GM19238 (cell line): ENCODE results near the gene ARMH3.

Experiments
- DNase-seq: peaks from one replicate; pipeline ENCODE4 v3.0.0; 2011; ENCODE audit warnings: low spot score; ENCODE audit not compliant: insufficient read length

ARMH3 gene

DNA sequence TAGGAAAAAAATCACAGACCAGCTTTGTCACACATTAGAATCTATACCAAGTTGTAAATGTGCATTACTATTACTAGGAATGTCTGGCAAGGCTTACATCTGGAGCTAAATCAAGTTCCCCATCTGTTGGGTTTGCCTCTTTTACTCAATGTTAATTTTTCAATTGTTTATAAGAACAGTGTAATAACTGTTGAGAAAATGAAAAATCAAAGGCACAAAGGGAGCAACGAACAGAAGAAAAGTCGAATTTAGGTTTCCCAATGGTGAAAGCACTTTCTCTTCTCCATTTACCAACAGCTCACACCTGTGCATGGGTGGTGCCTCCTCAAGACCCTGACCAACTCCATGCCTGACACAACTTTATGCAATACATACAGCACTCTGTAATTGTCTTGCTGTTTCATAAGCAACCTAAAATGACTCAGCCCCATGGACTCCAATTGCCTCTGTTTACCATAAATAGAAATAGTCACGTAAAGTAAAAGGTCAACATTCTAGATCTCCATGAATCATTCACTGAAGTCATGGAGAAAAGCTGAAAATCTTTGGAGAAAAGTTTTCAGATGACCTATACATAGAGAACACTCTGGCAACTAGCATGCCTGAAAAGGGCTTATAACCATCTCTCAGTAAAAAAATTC, 116.8 kb downstream of the ARMH3 start:
- no peak for DNase-seq

DNA sequence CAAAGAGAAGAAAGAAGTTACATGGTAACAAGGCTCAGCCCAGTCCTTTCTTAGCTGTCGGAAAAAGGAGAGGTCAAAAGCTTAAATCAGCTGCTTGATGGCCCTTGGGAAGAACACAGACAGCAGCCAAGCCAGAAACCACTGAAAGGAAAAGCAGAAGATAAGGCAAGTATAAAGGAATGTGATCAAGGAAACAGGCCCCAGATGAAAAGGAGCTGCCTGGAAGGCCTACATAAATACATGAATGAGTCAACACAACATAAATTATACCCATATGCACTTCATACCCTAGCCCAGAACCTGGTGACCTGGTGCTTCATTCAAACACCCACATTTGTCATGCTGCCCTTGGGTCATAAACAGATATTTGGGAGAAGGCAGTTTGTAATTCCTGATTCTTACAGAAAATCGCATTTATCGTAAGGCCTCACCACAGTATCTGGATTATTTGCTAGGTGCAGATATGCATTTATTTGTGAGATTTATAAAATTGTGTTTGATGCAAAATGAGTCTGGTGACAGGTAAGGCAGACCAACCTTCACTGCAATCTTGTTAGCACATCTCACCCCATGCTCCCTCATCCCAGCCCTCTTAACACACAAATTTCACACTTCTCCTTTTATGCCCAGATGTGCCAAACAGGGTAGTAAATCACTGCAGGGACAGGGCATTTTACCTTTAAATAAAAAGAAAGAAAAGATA, 117.5 kb downstream of the ARMH3 start:
- DNase-seq: no peak

DNA sequence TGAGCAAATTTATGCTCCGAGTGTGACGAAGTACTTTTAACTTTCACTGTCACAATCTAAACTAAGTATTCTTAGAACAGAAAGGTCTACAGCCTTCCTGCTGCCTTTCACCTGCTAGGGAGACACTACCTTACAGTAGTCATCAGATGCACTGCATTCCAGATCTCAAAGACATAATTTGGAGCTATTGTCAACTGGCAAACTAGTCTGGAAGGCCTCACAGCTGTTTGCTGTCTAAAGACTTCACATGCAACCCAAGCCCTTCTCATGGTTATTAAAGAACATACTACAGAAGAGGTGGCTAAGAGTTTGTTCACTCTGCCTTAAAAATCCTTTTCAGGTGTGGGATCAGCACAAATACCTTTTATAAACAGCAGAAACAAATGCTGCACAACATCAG, 120.5 kb downstream of the ARMH3 start:
- DNase-seq: no peak

DNA sequence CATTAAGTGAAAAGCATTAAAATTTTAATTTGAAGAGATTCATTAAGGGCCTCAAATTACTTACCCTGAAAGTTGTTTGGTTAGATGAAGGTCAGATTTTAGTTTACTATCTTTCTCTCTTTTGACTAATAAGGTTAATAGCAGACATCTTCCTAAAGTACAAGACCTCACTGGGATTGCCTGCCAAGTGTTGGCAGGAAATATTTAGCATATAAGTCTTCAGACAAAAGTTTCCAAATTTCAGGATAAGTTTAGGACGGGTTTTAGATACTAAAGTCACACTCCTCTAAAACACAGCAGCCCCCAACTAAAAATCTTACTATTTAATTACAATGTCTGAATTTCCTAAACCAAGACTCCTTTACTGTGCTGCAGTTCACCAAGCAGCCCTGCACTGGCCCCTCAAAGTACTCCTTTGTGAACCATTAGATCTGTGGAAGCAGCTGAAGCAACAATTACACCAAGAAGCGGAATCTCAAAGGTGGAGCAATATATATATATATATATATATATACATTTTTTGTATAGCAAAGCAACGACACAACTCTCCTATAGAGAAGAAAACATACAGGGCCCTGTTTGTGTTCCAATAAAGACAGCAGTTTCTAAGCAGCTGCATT, 121.2 kb downstream of the ARMH3 start:
- DNase-seq: no peak

DNA sequence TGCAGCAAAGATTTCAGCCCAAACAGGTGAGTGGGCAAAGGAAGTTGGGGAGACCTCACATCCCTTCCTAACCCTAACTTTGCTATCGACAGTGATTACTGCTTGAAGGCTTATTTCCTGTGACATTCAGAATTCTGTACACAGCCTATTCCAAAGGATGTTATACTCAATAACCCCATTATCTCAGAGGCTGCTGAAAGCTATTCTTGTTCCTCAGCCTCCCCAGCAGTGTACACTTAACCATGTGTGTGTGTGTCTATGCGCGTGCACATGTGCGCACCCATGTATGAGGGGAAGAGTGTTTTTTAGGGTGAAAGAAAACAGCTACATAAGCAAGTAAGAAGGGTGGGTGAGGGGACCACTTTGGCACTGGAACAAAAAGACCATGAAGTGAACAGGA, 122.0 kb downstream of the ARMH3 start:
- no peak for DNase-seq

DNA sequence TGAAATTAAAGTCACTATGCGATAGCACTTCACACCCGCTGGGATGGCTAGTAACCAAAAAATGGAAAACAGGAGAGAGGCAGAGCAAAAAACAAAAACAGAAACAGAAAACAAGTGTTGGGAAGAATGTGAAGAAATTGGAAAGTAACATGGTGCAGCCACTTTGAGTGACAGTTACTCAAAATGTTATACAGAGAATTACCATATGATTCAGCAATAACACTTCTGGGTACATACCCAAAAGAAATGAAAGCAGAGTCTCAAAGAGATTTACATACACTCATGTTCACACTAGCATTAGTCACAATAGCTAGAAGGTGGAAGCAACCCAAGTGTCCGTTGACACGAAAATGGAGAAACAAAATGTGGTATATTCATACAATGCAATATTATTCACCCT, 123.8 kb downstream of the ARMH3 start:
- no peak for DNase-seq

DNA sequence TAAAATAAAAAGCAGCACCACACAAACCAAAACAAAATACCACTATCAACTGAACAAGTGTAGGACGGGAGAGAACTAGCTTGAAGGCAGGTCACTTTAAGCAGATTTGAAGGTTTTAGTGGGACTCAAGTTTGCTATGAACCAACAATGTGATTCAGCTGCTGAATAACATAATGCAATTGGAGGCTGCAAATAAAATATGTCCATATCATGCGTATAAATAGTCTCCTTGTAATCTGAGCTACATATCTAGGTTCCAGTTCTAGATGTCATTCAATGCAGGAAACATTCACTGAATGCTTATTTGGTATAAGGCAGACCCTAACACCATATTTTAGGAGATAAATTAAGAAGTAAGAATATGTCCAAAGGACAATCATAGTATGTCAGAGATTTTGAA, 130.9 kb downstream of the ARMH3 start:
- DNase-seq: no peak

DNA sequence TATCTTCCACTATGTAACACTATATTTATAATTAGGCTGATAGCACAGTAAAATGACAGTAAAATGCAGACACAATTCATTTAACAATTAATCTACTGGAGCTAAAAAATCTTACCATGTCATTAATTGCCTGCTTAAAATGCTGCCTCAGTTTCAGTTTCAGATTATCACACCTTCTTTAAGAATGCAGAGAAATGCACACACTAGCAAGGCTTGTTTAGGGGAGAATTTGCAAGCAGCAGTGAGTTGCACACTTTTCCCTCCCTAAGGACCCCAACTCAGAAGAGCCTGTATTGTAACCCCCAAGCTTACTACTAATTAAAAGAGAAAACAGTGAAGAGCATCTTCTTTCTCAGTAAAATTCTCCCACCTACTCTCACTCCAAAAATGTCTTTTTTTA, 132.7 kb downstream of the ARMH3 start:
- no peak for DNase-seq

DNA sequence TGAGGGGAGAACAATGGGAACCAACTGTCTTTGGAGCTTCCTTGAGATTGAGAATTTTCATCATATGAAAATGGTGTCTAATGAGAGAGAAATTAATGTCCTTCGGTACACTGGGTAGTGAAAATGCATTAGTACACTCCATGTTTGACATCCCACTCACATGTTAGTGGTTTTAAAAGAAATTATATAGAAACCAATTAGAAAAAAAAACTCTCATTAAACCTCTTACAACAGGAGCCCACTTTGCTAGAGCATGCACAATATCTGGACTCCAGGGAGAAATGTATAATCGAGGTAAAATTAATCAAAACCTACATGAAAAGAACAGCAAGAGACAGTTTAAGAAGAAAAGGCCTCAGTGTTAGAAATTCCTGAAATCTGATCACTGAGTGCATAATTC, 133.1 kb downstream of the ARMH3 start:
- no peak for DNase-seq

DNA sequence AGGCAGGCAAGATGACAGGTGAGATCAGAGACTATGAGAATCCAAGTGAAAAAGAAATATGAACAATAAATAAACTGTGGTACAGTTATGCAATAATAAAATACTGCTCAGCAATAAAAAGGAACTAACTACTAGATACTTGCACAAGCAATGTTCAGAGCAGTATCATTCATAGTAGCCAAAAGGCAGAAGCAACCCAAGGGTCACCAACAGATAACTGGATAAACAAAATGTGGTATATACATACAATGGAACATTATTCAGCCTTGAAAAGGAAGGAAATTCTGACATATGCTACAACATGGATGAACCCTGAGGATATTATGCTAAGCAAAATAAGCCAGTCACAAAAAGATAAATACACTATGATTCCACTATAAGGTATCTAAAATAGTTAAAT, 135.4 kb downstream of the ARMH3 start:
- no peak for DNase-seq

DNA sequence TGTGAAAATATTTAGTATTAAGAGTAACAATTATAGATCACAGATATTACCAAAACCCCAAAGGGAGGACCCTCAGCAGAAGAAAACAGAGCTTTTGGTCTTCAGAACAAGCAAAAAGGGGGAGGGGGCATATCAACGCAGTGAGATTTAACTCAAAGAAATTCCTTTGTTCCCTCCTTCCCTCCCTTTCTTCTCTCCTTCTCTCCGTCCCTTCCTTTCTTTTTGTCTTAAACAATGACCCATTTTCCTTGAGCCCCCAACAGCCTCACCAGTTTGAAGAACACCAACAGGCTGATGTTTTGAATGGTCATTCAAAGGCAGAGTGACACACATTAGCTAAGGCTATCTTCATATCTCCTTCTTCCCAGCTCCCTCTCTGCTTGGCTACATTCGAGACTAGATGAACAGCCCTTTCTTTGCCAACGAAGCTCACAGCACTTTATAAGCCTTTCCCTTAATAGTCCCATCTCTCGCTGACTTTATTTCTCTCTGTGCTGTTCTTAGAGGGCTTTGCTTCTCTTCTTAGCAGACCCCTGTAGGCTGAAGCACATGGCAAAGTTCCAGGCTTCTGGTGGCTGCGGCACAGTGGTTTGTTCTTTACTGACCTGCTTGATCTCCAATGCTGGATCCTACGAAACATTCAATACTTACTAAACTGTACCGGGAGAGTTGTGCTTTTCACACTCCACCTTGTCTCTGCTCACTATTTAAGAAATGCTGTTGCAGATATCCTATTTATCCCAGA, 136.8 kb downstream of the ARMH3 start:
- DNase-seq: no peak

DNA sequence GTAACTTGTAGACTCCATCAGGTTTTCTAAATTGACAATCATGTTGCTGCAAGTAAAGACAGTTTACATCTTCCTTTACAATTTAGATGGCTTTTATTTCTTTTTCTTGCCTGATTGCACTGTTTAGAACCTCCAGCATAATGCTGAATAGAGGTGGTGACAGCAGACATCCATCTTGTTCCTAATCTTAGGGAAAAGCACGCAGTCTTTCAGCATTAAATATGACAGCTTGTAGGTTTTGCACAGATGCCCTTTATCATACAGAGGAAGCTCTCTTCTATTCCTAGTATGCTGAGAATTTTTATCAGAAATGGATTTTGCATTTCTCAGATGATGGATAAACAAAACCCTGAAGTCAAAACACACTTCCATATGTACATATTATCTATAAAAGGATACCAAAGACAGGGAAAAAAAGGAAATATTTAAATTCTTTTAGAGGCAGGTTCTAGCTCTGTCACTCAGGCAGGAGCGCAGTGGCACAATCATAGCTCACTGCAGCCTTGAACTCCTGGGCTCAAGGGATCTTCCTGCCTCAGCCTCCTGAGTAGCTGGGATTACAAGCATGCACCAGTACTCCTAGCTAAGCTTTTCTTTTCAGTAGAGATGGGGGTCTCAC, 143.3 kb downstream of the ARMH3 start:
- DNase-seq: no peak

DNA sequence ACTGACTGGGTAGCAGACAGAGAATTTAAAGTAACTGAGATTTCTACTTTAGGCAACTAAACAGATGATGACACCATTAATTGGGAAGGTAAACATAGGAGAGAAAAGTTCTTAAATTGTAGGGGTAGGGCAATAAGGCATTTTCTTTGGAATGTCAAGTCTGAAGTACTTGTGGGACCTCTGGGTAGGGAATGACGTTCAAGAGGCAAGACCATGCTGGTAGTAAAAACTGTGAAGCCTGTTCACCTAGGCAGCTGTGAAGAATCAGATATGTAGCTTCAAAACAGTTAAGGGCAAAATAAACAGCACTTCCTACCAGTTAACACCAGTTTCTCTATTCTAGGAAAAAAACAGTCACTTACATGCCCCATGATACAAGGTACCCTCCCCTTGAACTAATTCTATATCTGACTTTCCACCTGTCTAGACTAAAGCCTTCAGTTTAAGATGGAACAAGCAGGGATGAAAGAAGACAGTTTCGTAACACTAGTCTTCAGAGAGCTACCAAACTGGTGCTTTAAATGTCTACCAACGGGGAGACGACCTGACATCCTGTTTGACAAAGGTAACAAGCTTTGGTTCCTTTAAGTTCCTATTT, 149.3 kb downstream of the ARMH3 start:
- DNase-seq: no peak

DNA sequence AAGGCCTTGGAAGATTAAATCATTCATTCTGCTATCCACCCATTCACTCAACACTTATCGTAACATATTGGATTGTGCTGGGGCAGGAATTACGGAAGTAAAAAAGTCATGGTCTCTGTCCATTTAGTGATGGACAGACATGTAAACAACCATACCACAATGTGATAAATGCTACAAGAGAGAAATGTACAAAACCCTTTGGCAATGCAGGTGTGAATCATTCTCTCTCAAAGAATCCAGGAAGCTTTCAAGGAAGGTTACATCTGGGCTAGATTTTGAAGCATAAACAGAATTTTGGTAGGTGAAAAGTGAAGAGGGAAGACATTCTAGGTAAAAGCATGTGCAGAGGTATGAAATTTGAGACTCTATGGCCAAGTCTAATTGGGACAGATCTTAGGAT, 150.7 kb downstream of the ARMH3 start:
- DNase-seq: no peak

DNA sequence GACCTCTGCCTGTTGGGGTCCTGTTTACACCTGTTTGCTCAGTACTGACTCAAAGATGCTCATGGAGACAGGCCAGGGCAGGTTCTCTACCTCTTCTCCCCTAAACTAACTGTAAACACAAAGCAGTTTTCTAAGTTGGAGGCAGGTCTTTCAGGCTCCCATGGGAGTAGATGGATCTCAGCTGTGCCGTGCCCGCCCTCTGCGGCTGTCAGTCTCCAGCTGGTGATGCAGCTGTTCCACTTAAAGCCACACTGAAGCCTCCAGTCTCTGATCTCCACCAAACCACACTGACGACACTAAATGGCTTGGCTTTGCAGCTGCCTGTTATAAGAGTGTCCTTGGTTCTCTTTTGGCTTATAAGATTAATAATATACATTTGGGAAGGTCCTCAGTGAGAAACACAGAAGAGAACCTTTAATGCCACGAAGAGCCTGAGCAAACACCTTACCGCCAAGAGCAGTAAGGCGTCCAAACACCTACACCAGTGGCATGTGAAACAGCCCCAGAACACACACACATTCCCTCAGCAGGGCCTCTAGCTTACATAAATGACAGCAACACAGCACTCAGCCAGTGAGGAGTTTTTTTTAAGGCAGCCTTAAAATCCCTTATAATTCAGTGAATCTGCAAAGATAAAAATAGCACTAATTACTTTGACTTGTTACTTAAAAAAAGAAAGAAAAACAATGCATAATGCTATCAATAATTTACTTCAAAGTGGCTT, 152.0 kb downstream of the ARMH3 start:
- DNase-seq: peak; percentile 63

DNA sequence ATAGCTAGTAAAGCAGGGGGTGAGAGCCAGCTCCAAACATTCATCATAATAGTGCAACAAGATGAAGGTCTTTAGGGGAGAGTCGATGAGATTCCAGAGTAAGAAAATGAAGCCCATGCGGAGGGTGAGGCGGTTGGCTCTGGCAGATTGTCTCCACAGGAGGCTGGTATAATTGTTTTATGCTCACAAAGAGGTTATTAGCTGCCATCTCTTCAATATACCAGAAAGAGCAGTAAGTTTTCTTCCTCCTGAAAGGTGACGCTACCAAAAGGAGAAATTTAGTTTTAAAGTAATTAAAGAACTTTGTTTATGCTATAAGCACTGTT, 153.2 kb downstream of the ARMH3 start:
- no peak for DNase-seq

DNA sequence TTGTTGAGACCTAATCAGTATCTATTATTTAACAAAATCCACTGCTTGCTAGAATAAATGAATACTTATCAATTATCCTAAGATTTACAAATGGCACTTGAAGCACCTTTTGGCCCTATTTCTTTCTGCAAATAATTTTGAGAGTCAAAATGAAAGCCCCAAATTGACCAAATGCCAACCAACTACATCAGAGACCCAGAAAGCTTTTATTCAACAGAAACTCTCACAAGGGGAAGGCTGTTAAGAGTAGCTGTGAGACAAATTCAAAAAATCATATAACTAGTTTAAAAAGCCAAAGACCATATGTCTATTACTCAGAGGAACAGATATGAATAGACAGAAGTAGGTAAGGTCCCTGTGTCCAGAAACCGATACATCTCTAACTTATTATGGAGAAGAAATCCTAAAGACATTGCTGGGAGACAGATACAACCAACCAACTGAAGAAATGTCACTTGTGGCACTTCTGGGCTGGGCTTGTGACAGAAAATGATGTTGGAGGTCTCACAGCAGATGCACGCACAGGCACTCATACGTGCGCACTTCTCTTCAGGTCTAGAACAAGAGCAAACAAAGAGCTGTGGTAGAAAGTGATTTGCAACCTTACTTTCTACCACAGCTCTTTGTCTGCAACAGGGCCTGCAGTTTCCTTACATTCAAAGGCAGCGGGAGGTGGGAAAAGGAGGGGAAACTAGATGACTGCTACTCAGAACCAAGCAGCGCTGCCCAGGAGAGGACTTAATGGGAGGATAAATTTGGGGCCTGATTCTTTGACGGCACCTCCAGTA, 153.7 kb downstream of the ARMH3 start:
- DNase-seq: peak; percentile 13

DNA sequence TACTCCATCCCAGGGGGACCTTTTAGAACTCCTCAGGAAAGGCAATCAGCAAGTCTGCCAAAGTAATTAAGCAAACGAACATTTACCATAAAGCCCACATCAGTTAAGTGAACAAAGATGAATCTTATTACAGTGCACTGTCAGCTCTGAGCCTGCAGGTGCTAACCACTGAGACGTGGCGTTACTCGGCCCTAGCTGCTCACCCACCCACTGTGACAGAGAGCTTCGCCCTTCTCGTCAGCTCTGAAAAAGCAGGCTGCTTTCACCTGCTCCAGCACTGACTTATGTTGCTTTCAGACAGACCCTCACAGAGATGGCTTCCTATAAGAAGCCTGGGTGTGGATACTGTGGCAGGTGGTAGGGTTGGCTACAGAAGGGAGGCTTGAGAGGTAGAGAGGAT, 154.6 kb downstream of the ARMH3 start:
- peak; percentile 41 for DNase-seq

DNA sequence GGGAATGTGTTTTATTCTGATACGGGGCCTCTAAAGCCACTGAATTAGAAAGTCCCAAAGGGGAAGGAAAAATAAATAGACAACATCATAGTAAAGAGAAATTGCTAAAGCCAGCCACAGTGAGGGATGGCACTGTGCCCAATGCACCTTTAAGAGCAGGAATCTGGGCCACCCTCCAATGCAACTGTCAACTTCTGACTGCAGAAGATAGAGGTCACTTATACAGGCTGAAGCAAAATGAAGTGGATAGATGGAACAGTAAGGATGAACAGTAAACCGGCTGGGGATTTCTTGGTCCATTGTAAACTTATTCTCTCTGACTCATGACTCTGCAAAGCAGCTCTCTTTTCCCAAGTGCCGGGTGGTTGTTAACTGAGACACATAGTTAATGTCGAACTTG, 158.3 kb downstream of the ARMH3 start:
- DNase-seq: no peak

DNA sequence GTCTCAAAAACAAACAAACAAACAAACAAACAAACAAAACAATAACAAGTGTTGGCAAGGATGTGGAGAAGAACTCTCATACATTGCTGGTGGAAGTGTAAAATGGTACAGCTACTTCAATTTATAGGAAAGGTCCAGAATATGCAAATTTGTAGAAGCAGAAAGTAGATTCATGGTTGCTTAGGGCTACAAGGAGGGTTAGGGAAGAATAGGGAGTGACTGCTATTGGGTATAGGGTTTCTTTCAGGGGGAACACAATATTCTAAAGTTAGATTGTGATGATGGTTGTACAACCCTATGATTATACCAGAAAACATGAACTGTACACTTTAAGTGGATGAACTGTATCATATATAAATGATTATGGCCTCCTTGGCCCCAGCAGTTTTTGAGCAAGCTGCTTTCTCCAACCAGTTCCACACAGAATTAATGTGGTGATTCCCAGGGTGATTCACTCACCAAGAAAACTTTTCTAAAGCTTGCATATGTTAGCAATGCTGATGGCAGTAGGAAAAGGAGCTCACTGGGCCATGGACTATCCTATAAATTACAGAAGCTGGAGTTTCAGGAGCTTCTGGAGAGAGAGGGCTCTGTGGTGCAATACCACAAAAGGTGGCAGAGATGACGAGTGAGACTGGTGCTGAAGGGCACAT, 159.6 kb downstream of the ARMH3 start:
- no peak for DNase-seq
